HepG2 (cell line): Measurements from ENCODE around the gene WWC1.

Experiments
- ZMYM3 ChIP-seq: sonication (generic); formaldehyde crosslinking; IDR thresholded peaks from 2 replicates; pipeline ENCODE4 v1.5.1; 2020; ENCODE audit warnings: mild to moderate bottlenecking, missing genetic modification reagents
- TF ChIP-seq, protein P1 (sequence below): fragments of 450-650 bp; IDR thresholded peaks from 2 replicates; pipeline ENCODE4 v1.6.1; 2017; ENCODE audit warnings: mild to moderate bottlenecking

DNA sequence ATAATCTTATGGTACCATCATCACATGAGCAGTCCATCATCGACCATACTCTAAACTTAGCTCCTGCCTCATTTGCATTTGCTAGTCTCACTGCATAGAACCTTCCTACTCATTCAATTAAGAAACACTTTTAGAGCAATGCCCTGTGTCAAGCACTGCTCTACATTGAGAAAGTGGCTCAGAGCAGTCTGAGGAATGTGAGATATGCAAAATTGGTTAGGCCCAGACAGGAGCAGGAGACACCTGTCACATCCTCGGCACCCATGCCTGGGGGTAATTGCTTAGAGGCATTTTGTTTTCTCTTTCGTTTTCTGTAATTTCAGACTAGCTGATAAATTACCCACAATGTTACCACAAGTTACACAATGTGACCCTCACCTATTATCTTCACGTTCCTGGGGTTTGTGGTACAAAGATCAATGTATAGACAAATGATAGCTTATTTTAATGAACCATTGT is 189.9 kb downstream of the WWC1 start:
- TF ChIP-seq, protein P1, sequence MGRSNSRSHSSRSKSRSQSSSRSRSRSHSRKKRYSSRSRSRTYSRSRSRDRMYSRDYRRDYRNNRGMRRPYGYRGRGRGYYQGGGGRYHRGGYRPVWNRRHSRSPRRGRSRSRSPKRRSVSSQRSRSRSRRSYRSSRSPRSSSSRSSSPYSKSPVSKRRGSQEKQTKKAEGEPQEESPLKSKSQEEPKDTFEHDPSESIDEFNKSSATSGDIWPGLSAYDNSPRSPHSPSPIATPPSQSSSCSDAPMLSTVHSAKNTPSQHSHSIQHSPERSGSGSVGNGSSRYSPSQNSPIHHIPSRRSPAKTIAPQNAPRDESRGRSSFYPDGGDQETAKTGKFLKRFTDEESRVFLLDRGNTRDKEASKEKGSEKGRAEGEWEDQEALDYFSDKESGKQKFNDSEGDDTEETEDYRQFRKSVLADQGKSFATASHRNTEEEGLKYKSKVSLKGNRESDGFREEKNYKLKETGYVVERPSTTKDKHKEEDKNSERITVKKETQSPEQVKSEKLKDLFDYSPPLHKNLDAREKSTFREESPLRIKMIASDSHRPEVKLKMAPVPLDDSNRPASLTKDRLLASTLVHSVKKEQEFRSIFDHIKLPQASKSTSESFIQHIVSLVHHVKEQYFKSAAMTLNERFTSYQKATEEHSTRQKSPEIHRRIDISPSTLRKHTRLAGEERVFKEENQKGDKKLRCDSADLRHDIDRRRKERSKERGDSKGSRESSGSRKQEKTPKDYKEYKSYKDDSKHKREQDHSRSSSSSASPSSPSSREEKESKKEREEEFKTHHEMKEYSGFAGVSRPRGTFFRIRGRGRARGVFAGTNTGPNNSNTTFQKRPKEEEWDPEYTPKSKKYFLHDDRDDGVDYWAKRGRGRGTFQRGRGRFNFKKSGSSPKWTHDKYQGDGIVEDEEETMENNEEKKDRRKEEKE: no peak
- no peak for TF ChIP-seq ZMYM3 (CRISPR knock-in tag)
